ENCODE results near the gene ETDC. TPM values are rescaled to one million over a fixed set of nuclear protein-coding genes. Genes with fewer than 3 reads are reported as not detected.

Gene ETDC
- total and polyA plus RNA-seq, 2 of the 4 experiments (the other 2 are of a cell fraction), result not detected

DNA sequence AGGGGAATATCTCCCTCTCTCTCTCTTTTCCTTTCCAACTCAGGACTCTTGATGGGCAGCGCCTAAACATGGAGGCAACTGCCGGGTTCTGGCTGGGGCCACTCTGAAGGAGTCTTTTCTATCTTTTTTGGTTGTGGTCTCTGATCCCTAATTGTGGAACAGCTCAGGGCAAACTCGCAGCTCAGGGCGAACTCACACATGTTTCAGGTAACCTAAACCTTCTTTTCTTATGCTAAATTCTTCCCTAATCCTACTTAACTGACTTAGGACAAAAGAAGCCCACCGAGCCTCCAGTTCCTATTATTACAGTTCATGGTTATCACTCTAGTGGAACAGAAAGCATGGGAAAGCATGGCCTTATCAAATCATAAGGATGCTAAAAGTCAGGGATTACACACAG is 36.1 kb upstream of the ETDC start:
- ATAC-seq (ENCODE audit: low read depth) (no peak), DNase-seq (no peak)
- Histone ChIP-seq H2AK9ac (replicated peaks; ENCODE audit: low read depth, low read length, poor library complexity) (no peak overlapping the region), H3K27ac (ENCODE audit: insufficient read depth, low read length) (no peak overlapping the region), H2AK5ac (ENCODE audit: low read depth, low read length) (no peak overlapping the region), H3K14ac (replicated peaks; ENCODE audit: low read depth, low read length) (no peak overlapping the region), H3K18ac (ENCODE audit: low read depth, low read length) (no peak overlapping the region), H3K79me1 (ENCODE audit: low read depth in 1 of 2, low read length in 2 of 2) (no peaks in the 10 kb centered on the region), H3K4ac (ENCODE audit: low read depth, low read length) (no peak overlapping the region), H3K27me3 (ENCODE audit: control insufficient read depth, insufficient read depth, low read length) (no peaks in the 10 kb centered on the region), H3K9me1 (ENCODE audit: insufficient read depth, low read length) (no peaks in the 10 kb centered on the region), H3K9ac (ENCODE audit: low read depth, low read length) (no peak overlapping the region), H3K23ac (ENCODE audit: low read depth, low read length) (no peak overlapping the region), H3K36me3 (ENCODE audit: control insufficient read depth, insufficient read depth, low read length) (no peaks in the 10 kb centered on the region), H4K8ac (ENCODE audit: low read depth in 2 of 2, low read length in 2 of 2) (no peak overlapping the region), H2BK15ac (ENCODE audit: low read depth, low read length) (no peak overlapping the region), H3K4me3 (ENCODE audit: insufficient read depth, low read depth, low read length) (no peak overlapping the region), H2BK120ac (ENCODE audit: low read depth, low read length) (no peak overlapping the region), H2AFZ (replicated peaks; ENCODE audit: low read length, poor library complexity) (no peak overlapping the region), H3K4me1 (ENCODE audit: control insufficient read depth, insufficient read depth, low read length) (no peaks in the 10 kb centered on the region), H3K9me3 (ENCODE audit: control insufficient read depth, insufficient read depth, low read length) (no peaks in the 10 kb centered on the region), H4K91ac (ENCODE audit: insufficient read depth, low read depth, low read length) (no peak overlapping the region), H3K56ac (ENCODE audit: extremely low read depth, insufficient read depth, low read length) (no peak overlapping the region), H2BK20ac (ENCODE audit: low read depth, low read length) (no peak overlapping the region), H4K5ac (ENCODE audit: low read depth, low read length) (no peak overlapping the region), H4K20me1 (ENCODE audit: insufficient read depth, low read length) (no peaks in the 10 kb centered on the region), H3K4me2 (ENCODE audit: low read depth, low read length) (no peak overlapping the region), H2BK5ac (ENCODE audit: low read depth, low read length, poor library complexity, severe bottlenecking) (no peak overlapping the region)
- intact Hi-C loops (cut with micrococcal nuclease), result no loop called here
- TF ChIP-seq MXI1 (IDR thresholded peaks at IDR 0.05; ENCODE audit: borderline replicate concordance, low read depth, low read length) (no peak), CHD1 (IDR thresholded peaks at IDR 0.05; ENCODE audit: low read depth, low read length) (no peak), MAZ (IDR thresholded peaks at IDR 0.05; ENCODE audit: borderline replicate concordance, low read depth, low read length) (no peak), SMC3 (IDR thresholded peaks at IDR 0.05; ENCODE audit: low read depth, low read length) (no peak), RFX5 (IDR thresholded peaks at IDR 0.05; ENCODE audit: low read depth, low read length) (no peak), RAD21 (IDR thresholded peaks at IDR 0.05; ENCODE audit: low read length) (no peak), FOS (IDR thresholded peaks at IDR 0.05; ENCODE audit: low read depth, low read length) (no peak), BHLHE40 (IDR thresholded peaks at IDR 0.05; ENCODE audit: low read depth, low read length) (no peak), MAFK (IDR thresholded peaks at IDR 0.05; ENCODE audit: low read depth, low read length) (no peak), NFE2L2 (IDR thresholded peaks at IDR 0.05; ENCODE audit: low read depth, low read length) (no peak)
- TF ChIP-seq, protein P1, sequence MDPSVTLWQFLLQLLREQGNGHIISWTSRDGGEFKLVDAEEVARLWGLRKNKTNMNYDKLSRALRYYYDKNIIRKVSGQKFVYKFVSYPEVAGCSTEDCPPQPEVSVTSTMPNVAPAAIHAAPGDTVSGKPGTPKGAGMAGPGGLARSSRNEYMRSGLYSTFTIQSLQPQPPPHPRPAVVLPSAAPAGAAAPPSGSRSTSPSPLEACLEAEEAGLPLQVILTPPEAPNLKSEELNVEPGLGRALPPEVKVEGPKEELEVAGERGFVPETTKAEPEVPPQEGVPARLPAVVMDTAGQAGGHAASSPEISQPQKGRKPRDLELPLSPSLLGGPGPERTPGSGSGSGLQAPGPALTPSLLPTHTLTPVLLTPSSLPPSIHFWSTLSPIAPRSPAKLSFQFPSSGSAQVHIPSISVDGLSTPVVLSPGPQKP (IDR thresholded peaks at IDR 0.05; ENCODE audit: borderline replicate concordance, low read depth, low read length), result no peak
- TF ChIP-seq, protein P2, sequence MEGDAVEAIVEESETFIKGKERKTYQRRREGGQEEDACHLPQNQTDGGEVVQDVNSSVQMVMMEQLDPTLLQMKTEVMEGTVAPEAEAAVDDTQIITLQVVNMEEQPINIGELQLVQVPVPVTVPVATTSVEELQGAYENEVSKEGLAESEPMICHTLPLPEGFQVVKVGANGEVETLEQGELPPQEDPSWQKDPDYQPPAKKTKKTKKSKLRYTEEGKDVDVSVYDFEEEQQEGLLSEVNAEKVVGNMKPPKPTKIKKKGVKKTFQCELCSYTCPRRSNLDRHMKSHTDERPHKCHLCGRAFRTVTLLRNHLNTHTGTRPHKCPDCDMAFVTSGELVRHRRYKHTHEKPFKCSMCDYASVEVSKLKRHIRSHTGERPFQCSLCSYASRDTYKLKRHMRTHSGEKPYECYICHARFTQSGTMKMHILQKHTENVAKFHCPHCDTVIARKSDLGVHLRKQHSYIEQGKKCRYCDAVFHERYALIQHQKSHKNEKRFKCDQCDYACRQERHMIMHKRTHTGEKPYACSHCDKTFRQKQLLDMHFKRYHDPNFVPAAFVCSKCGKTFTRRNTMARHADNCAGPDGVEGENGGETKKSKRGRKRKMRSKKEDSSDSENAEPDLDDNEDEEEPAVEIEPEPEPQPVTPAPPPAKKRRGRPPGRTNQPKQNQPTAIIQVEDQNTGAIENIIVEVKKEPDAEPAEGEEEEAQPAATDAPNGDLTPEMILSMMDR (conservative IDR thresholded peaks at IDR 0.05; ENCODE audit: low read depth, low read length), result no peak
- TF ChIP-seq, protein P3, sequence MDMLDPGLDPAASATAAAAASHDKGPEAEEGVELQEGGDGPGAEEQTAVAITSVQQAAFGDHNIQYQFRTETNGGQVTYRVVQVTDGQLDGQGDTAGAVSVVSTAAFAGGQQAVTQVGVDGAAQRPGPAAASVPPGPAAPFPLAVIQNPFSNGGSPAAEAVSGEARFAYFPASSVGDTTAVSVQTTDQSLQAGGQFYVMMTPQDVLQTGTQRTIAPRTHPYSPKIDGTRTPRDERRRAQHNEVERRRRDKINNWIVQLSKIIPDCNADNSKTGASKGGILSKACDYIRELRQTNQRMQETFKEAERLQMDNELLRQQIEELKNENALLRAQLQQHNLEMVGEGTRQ (IDR thresholded peaks at IDR 0.05; ENCODE audit: low read depth, low read length), result no peak
- in situ Hi-C loops (cut with MboI; ENCODE audit: low sequenced_read_pairs), result no loop called here
- CTCF ChIA-PET, result no interaction called here
- POLR2A ChIA-PET (ENCODE audit: unreplicated experiment), result no interaction called here
- no TSS peak for BruUV-seq (replicated peaks)
- WGBS, 2 experiments (ENCODE audit: extremely low coverage in 2 of 2, insufficient read length in 1 of 2), result no CpG with 5 or more reads among the region's 5 CpGs
- dilution Hi-C loops (cut with HindIII; ENCODE audit: low sequenced_read_pairs, unreplicated experiment), result no loop called here
